HUES6 (cell line): ENCODE measurements around the gene AP2B1.
"Not testable (repeated sequence)": the region's sequence is repeated elsewhere in the genome, so short reads cannot be mapped to it uniquely, and the experiment has no call there.

ENCODE experiments used
- H3K27ac ChIP-seq: 2 replicates; pipeline ENCODE4 v1.7.0; 2013; ENCODE audit warnings: low read depth, mild to moderate bottlenecking, low read length, inconsistent platforms
- H3K27me3 ChIP-seq: 2 replicates; pipeline ENCODE4 v1.6.1; 2013; ENCODE audit warnings: low read length; ENCODE audit not compliant: control insufficient read depth, insufficient read depth
- H3K36me3 ChIP-seq: 2 replicates; pipeline ENCODE4 v1.6.1; 2013; ENCODE audit warnings: low read length; ENCODE audit not compliant: control insufficient read depth, insufficient read depth
- H3K4me1 ChIP-seq: 2 replicates; pipeline ENCODE4 v1.6.1; 2013; ENCODE audit warnings: low read length; ENCODE audit not compliant: control insufficient read depth, insufficient read depth
- H3K4me3 ChIP-seq: 2 replicates; pipeline ENCODE4 v1.5.1; 2013; ENCODE audit warnings: low read depth, low read length
- H3K9ac ChIP-seq: one replicate; pipeline ENCODE4 v1.6.1; 2013; ENCODE audit warnings: mild to moderate bottlenecking, low read length
- H3K9me3 ChIP-seq: 2 replicates; pipeline ENCODE4 v1.6.1; 2013; ENCODE audit warnings: low read depth, low read length; ENCODE audit not compliant: control insufficient read depth, insufficient read depth

AP2B1 gene

GRCh38 chr17:35748341-35748841, 161.3 kb downstream of the AP2B1 start:
- Histone ChIP-seq H3K36me3 (no peaks in the 10 kb centered on the region), H3K27me3 (peaks cover 42% of the 10 kb centered on the region), H3K4me3 (no peak overlapping the region), H3K9me3 (no peaks in the 10 kb centered on the region), H3K27ac (no peak overlapping the region), H3K4me1 (peaks cover 16% of the 10 kb centered on the region), H3K9ac (no peak overlapping the region)

GRCh38 chr17:35748979-35749378, 161.9 kb downstream of the AP2B1 start:
- Histone ChIP-seq H3K27ac (no peak overlapping the region), H3K27me3 (peaks cover 37% of the 10 kb centered on the region), H3K9ac (no peak overlapping the region), H3K36me3 (no peaks in the 10 kb centered on the region), H3K9me3 (no peaks in the 10 kb centered on the region), H3K4me3 (no peak overlapping the region), H3K4me1 (peaks cover 16% of the 10 kb centered on the region)

GRCh38 chr17:35749560-35750412, 162.7 kb downstream of the AP2B1 start:
- Histone ChIP-seq H3K27ac (no peak overlapping the region), H3K36me3 (no peaks in the 10 kb centered on the region), H3K9me3 (no peaks in the 10 kb centered on the region), H3K27me3 (peaks cover 34% of the 10 kb centered on the region), H3K9ac (no peak overlapping the region), H3K4me1 (peaks cover 16% of the 10 kb centered on the region), H3K4me3 (peak overlapping the region; percentile 39)

GRCh38 chr17:35750526-35751395, 163.6 kb downstream of the AP2B1 start:
- Histone ChIP-seq H3K4me3 (peak overlapping the region; percentile 39), H3K4me1 (peaks cover 16% of the 10 kb centered on the region), H3K9ac (no peak overlapping the region), H3K36me3 (no peaks in the 10 kb centered on the region), H3K9me3 (no peaks in the 10 kb centered on the region), H3K27me3 (peaks cover 32% of the 10 kb centered on the region), H3K27ac (no peak overlapping the region)

GRCh38 chr17:35751541-35751940, 164.4 kb downstream of the AP2B1 start:
- H3K36me3 ChIP-seq, H3K9ac ChIP-seq, H3K4me3 ChIP-seq, H3K9me3 ChIP-seq, H3K27ac ChIP-seq: not testable (repeated sequence)
- Histone ChIP-seq H3K4me1 (peaks cover 16% of the 10 kb centered on the region), H3K27me3 (peaks cover 32% of the 10 kb centered on the region)

- Histone ChIP-seq H3K27me3 (peaks cover 32% of the 10 kb centered on the region), H3K27ac (no peak overlapping the region), H3K9ac (no peak overlapping the region), H3K4me3 (no peak overlapping the region), H3K9me3 (no peaks in the 10 kb centered on the region), H3K4me1 (peaks cover 16% of the 10 kb centered on the region), H3K36me3 (no peaks in the 10 kb centered on the region)
Observed at GRCh38 chr17:35752471-35752870, 165.3 kb downstream of the AP2B1 start.

- Histone ChIP-seq H3K36me3 (no peaks in the 10 kb centered on the region), H3K9ac (no peak within 1 kb of the TSS), H3K4me3 (no peak within 1 kb of the TSS), H3K27me3 (peaks cover 30% of the 10 kb centered on the region), H3K4me1 (peaks cover 16% of the 10 kb centered on the region), H3K9me3 (no peaks in the 10 kb centered on the region), H3K27ac (no peak within 1 kb of the TSS)
Observed at GRCh38 chr17:35752945-35753764, 166.0 kb downstream of the AP2B1 start, which contains the start of gene GAS2L2. GAS2L2 (minus strand) TSS chr17:35753239; CDS start chr17:35752850, 389 bp downstream.

GRCh38 chr17:35757243-35757642, 170.1 kb downstream of the AP2B1 start:
- no peaks in the 10 kb centered on the region for H3K27me3 ChIP-seq
- no peak overlapping the region for H3K9ac ChIP-seq

GRCh38 chr17:35760587-35760986, 173.5 kb downstream of the AP2B1 start, which contains the start of gene C17orf50:
C17orf50 (plus strand) TSS chr17:35760887; CDS start chr17:35760942, 55 bp downstream.
- Histone ChIP-seq H3K27ac (no peak within 1 kb of the TSS), H3K9me3 (no peaks in the 10 kb centered on the region; the same call in 1 of the 2 replicates), H3K9ac (no peak within 1 kb of the TSS), H3K4me1 (no peaks in the 10 kb centered on the region; the same call in 1 of the 2 replicates), H3K4me3 (no peak within 1 kb of the TSS), H3K27me3 (peaks cover 7% of the 10 kb centered on the region), H3K36me3 (no peaks in the 10 kb centered on the region)

More at GRCh38 chr17:35757243-35757642, 170.1 kb downstream of the AP2B1 start:
- Histone ChIP-seq H3K4me3 (no peak overlapping the region), H3K4me1 (peaks cover 7% of the 10 kb centered on the region), H3K27ac (no peak overlapping the region), H3K36me3 (no peaks in the 10 kb centered on the region), H3K9me3 (no peaks in the 10 kb centered on the region)

GRCh38 chr17:35761601-35762000, 174.5 kb downstream of the AP2B1 start:
- Histone ChIP-seq H3K27ac (no peak overlapping the region), H3K4me1 (no peaks in the 10 kb centered on the region; the same call in 1 of the 2 replicates)

More at GRCh38 chr17:35761601-35762000, 174.5 kb downstream of the AP2B1 start:
- Histone ChIP-seq H3K9me3 (no peaks in the 10 kb centered on the region; the same call in 1 of the 2 replicates), H3K4me3 (no peak overlapping the region), H3K27me3 (peaks cover 9% of the 10 kb centered on the region), H3K9ac (no peak overlapping the region), H3K36me3 (no peaks in the 10 kb centered on the region)
